HG03095 (cell line): ENCODE results near the gene SORCS2.

ENCODE experiments used
- ATAC-seq: cut with Tn5 transposase; IDR thresholded peaks from one replicate; pipeline ENCODE4 v1.9.1; 2021; ENCODE audit warnings: moderate library complexity; ENCODE audit not compliant: unreplicated experiment

Gene SORCS2

GRCh38 chr4:7620086-7620813, 427.9 kb downstream of the SORCS2 start:
- no peak for ATAC-seq

- no peak for ATAC-seq
Measured at GRCh38 chr4:7620814-7621176, 428.5 kb downstream of the SORCS2 start.

GRCh38 chr4:7621252-7622035, 429.1 kb downstream of the SORCS2 start:
- ATAC-seq, result no peak

GRCh38 chr4:7622371-7622770, 430.0 kb downstream of the SORCS2 start:
- ATAC-seq, result no peak

- no peak for ATAC-seq
Measured at GRCh38 chr4:7623468-7623867, 431.1 kb downstream of the SORCS2 start.

- no peak for ATAC-seq
Measured at GRCh38 chr4:7624396-7624980, 432.1 kb downstream of the SORCS2 start.

- ATAC-seq, result no peak
Measured at GRCh38 chr4:7625071-7625470, 432.7 kb downstream of the SORCS2 start.

GRCh38 chr4:7626531-7626930, 434.2 kb downstream of the SORCS2 start:
- ATAC-seq, result no peak

- ATAC-seq, result no peak
Measured at GRCh38 chr4:7627251-7628250, 435.2 kb downstream of the SORCS2 start.

GRCh38 chr4:7628432-7628831, 436.1 kb downstream of the SORCS2 start:
- no peak for ATAC-seq

GRCh38 chr4:7629501-7630254, 437.3 kb downstream of the SORCS2 start:
- ATAC-seq, result no peak

GRCh38 chr4:7630568-7631287, 438.4 kb downstream of the SORCS2 start:
- no peak for ATAC-seq

GRCh38 chr4:7631288-7632014, 439.1 kb downstream of the SORCS2 start:
- ATAC-seq, result no peak

GRCh38 chr4:7632341-7632740, 440.0 kb downstream of the SORCS2 start:
- ATAC-seq, result no peak

GRCh38 chr4:7632971-7633370, 440.6 kb downstream of the SORCS2 start:
- no peak for ATAC-seq

GRCh38 chr4:7634661-7635251, 442.4 kb downstream of the SORCS2 start:
- no peak for ATAC-seq

- ATAC-seq, result no peak
Measured at GRCh38 chr4:7635445-7636239, 443.3 kb downstream of the SORCS2 start.

GRCh38 chr4:7636240-7636508, 443.8 kb downstream of the SORCS2 start:
- ATAC-seq, result no peak
